PFSK-1 (cell line): ENCODE measurements around the gene AXDND1.

ENCODE experiments used
- FOXP2 ChIP-seq: optimal IDR thresholded peaks from 2 replicates; pipeline ENCODE3; 2011; ENCODE audit warnings: borderline replicate concordance, control low read depth, inconsistent platforms; ENCODE audit not compliant: insufficient read depth; ENCODE audit errors: extremely low read length, extremely low read depth
- POLR2AphosphoS5 ChIP-seq: IDR thresholded peaks from 2 replicates; pipeline ENCODE4 v1.6.1; 2012; ENCODE audit warnings: low read depth, mild to moderate bottlenecking, control low read depth, low read length, moderate library complexity
- SIN3A ChIP-seq: IDR thresholded peaks from 2 replicates; pipeline ENCODE4 v1.6.1; 2012; ENCODE audit warnings: mild to moderate bottlenecking, low read length, moderate library complexity, borderline replicate concordance; ENCODE audit not compliant: insufficient read depth
- TAF1 ChIP-seq: IDR thresholded peaks from 2 replicates; pipeline ENCODE4 v1.6.1; 2012; ENCODE audit warnings: low read length, control low read depth, borderline replicate concordance; ENCODE audit not compliant: insufficient read depth
- TF ChIP-seq, protein P1 (sequence below), 2 experiments: IDR thresholded peaks; 2 replicates each; pipeline versions ENCODE4 v1.6.1 to v1.8.0; 2011 to 2012; ENCODE audit warnings: low read depth in 2 of 2, low read length in 2 of 2, control low read depth in 1 of 2, inconsistent platforms in 1 of 2, mild to moderate bottlenecking in 1 of 2, moderate library complexity in 1 of 2; ENCODE audit not compliant: insufficient read depth in 1 of 2

DNA sequence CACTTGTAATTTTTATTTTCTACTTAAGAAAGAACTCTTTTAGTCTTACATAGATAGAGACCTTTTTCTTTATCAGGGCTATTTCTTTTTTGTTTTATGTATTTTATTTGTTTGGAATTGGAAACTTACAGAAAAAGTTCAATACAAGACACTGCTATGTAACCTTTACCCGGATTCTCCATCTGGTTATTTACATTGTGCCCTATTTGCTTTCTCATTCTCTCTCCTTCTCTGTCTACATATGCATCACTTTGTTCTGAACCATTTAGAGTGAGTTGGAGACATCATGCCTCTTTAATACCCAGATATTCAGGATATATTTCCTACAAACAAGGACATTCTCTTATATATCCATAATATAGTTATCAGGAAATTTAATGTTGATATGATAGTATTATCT, 18.3 kb downstream of the AXDND1 start:
- TF ChIP-seq, protein P1, sequence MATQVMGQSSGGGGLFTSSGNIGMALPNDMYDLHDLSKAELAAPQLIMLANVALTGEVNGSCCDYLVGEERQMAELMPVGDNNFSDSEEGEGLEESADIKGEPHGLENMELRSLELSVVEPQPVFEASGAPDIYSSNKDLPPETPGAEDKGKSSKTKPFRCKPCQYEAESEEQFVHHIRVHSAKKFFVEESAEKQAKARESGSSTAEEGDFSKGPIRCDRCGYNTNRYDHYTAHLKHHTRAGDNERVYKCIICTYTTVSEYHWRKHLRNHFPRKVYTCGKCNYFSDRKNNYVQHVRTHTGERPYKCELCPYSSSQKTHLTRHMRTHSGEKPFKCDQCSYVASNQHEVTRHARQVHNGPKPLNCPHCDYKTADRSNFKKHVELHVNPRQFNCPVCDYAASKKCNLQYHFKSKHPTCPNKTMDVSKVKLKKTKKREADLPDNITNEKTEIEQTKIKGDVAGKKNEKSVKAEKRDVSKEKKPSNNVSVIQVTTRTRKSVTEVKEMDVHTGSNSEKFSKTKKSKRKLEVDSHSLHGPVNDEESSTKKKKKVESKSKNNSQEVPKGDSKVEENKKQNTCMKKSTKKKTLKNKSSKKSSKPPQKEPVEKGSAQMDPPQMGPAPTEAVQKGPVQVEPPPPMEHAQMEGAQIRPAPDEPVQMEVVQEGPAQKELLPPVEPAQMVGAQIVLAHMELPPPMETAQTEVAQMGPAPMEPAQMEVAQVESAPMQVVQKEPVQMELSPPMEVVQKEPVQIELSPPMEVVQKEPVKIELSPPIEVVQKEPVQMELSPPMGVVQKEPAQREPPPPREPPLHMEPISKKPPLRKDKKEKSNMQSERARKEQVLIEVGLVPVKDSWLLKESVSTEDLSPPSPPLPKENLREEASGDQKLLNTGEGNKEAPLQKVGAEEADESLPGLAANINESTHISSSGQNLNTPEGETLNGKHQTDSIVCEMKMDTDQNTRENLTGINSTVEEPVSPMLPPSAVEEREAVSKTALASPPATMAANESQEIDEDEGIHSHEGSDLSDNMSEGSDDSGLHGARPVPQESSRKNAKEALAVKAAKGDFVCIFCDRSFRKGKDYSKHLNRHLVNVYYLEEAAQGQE (IDR thresholded peaks at IDR 0.05; ENCODE audit: insufficient read depth in 1 of 2, low read depth in 2 of 2, low read length in 2 of 2) = no peak
- TF ChIP-seq FOXP2 (no peak), TAF1 (no peak), POLR2AphosphoS5 (no peak), SIN3A (no peak)
